ENCODE measurements around the gene ID3. TPM values are rescaled to one million over a fixed set of nuclear protein-coding genes. Genes with fewer than 3 reads are reported as not detected.

The ID3 gene
- polyA plus RNA-seq, 1 of the 3 experiments (the other 2 are of a cell fraction), result 504 TPM

GRCh38 chr1:23555986-23556634 is 3.2 kb downstream of the ID3 start (continued):
- TF ChIP-seq USF2 (IDR thresholded peaks at IDR 0.05; ENCODE audit: borderline replicate concordance, low read depth, low read length) (no peak), TEAD4 (IDR thresholded peaks at IDR 0.05; ENCODE audit: borderline replicate concordance, insufficient read depth) (peak; percentile 24; the same call in 1 of the 2 replicates), TAF1 (IDR thresholded peaks at IDR 0.05; ENCODE audit: borderline replicate concordance, low read depth, low read length) (no peak), RCOR1 (IDR thresholded peaks at IDR 0.05; ENCODE audit: low read length) (no peak), CHD2 (IDR thresholded peaks at IDR 0.05; ENCODE audit: low read length, partially characterized antibody) (no peak), FOXJ3 (CRISPR knock-in tag; IDR thresholded peaks at IDR 0.05) (no peak), SIN3A (IDR thresholded peaks at IDR 0.05; ENCODE audit: borderline replicate concordance, low read depth, low read length) (peak; percentile 62; the same call in 1 of the 2 replicates), NFIC (IDR thresholded peaks at IDR 0.05; ENCODE audit: borderline replicate concordance) (peak; percentile 42; the same call in 1 of the 2 replicates), ELF1 (IDR thresholded peaks at IDR 0.05) (peak; percentile 38; the same call in 1 of the 2 replicates), TCF12 (IDR thresholded peaks at IDR 0.05) (peak; percentile 65), SMC3 (IDR thresholded peaks at IDR 0.05; ENCODE audit: low read depth, low read length) (no peak), RXRA (IDR thresholded peaks at IDR 0.05; ENCODE audit: borderline replicate concordance, low read depth) (peak; percentile 59; the same call in 1 of the 2 replicates), FOXM1 (IDR thresholded peaks at IDR 0.05; ENCODE audit: low read depth) (no peak), RFX5 (IDR thresholded peaks at IDR 0.05; ENCODE audit: low read length) (no peak), NRF1 (IDR thresholded peaks at IDR 0.05; ENCODE audit: low read depth, low read length) (no peak), JUND (IDR thresholded peaks at IDR 0.05) (peak; percentile 27; the same call in 1 of the 2 replicates), EP300 (IDR thresholded peaks at IDR 0.05; ENCODE audit: borderline replicate concordance in 1 of 2, low read depth in 1 of 2, low read length in 1 of 2) (peak in 1 of 2 experiments; percentile 30; a peak in 1 of 4 replicates), IRF3 (IDR thresholded peaks at IDR 0.05; ENCODE audit: low read depth, low read length) (no peak), MEF2A (IDR thresholded peaks at IDR 0.05; ENCODE audit: borderline replicate concordance, low read depth) (no peak), MXI1 (IDR thresholded peaks at IDR 0.05; ENCODE audit: low read depth, low read length) (no peak), ZBTB33 (IDR thresholded peaks at IDR 0.05; ENCODE audit: borderline replicate concordance, low read depth) (peak; percentile 68; the same call in 1 of the 2 replicates), MAX (IDR thresholded peaks at IDR 0.05; ENCODE audit: low read depth) (0 out of 2 replicates have a peak, but pooled peaks have one; percentile 38), EZH2phosphoT487 (IDR thresholded peaks at IDR 0.05; ENCODE audit: borderline replicate concordance, low read depth) (no peak), RAD21 (IDR thresholded peaks at IDR 0.05; ENCODE audit: low read length) (no peak), FOSL2 (IDR thresholded peaks at IDR 0.05; ENCODE audit: borderline replicate concordance, low read depth) (no peak), CTCF (IDR thresholded peaks at IDR 0.05) (no peak), GABPA (IDR thresholded peaks at IDR 0.05; ENCODE audit: low read depth) (no peak)
